ENCODE measurements around the gene PNPLA2. TPM values are rescaled to one million over a fixed set of nuclear protein-coding genes. Genes with fewer than 3 reads are reported as not detected.

The PNPLA2 gene
- total RNA-seq, 1 experiment from 2014 or later: 40.2 TPM

DNA sequence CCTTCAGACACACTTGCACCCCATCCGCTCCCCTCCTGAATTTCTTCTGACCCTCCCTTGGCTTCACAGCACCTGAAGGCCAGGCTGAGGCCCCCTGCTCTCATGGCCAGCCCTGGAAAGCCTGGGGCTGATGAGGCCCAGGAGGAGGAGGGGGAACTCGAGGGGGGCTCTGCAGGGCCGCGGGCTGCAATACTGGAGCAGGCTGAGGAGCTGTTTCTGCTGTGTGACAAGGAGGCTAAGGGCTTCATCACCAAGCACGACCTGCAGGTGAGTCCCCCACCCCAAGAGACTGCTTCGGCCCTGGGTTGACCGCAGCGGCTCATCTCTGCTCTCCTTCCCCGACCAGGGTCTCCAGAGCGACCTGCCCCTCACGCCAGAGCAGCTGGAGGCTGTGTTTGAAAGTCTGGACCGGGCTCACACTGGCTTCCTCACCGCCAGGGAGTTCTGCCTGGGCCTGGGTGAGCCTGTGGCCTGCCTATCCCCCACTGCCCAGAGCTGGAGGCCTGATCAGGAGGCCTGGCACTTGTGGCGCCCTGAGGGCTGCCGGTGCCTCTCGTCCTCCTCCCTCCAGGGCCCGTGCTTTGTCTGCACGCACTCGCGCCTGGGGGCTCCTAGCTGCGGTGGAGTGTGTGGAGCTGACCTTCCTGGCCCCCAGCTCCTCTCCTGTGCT lies 9.9 kb downstream of the PNPLA2 start:
- ChIA-PET CTCF (no interaction called here), POLR2A (ENCODE audit: unreplicated experiment) (no interaction called here)
- Histone ChIP-seq H3K9me3 (ENCODE audit: low read length) (no peaks in the 10 kb centered on the region), H3K9ac (ENCODE audit: low read length) (no peak overlapping the region), H3K36me3 (ENCODE audit: low read depth, low read length) (no peaks in the 10 kb centered on the region), H3K79me2 (ENCODE audit: low read length) (peaks cover 17% of the 10 kb centered on the region), H3K4me2 (ENCODE audit: low read length) (no peak overlapping the region), H3K4me1 (ENCODE audit: insufficient read depth, low read length) (peaks cover 45% of the 10 kb centered on the region), H3K27ac (ENCODE audit: low read length) (no peak overlapping the region), H2AFZ (ENCODE audit: low read length) (no peak overlapping the region), H3K27me3 (ENCODE audit: low read length) (no peaks in the 10 kb centered on the region), H4K20me1 (ENCODE audit: low read length) (no peaks in the 10 kb centered on the region), H3F3A (ENCODE audit: low read length, unreplicated experiment) (no peaks in the 10 kb centered on the region), H3K9me2 (replicated peaks; ENCODE audit: low read length) (no peaks in the 10 kb centered on the region), H3K4me3 (ENCODE audit: low read length) (no peak overlapping the region)
- no peak for TF ChIP-seq EZH2phosphoT487 (IDR thresholded peaks at IDR 0.05; ENCODE audit: borderline replicate concordance, low read length)
- no peak for TF ChIP-seq EZH2 (IDR thresholded peaks at IDR 0.05; ENCODE audit: low read length, unreplicated experiment)
- TF ChIP-seq, protein P1, sequence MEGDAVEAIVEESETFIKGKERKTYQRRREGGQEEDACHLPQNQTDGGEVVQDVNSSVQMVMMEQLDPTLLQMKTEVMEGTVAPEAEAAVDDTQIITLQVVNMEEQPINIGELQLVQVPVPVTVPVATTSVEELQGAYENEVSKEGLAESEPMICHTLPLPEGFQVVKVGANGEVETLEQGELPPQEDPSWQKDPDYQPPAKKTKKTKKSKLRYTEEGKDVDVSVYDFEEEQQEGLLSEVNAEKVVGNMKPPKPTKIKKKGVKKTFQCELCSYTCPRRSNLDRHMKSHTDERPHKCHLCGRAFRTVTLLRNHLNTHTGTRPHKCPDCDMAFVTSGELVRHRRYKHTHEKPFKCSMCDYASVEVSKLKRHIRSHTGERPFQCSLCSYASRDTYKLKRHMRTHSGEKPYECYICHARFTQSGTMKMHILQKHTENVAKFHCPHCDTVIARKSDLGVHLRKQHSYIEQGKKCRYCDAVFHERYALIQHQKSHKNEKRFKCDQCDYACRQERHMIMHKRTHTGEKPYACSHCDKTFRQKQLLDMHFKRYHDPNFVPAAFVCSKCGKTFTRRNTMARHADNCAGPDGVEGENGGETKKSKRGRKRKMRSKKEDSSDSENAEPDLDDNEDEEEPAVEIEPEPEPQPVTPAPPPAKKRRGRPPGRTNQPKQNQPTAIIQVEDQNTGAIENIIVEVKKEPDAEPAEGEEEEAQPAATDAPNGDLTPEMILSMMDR (conservative IDR thresholded peaks at IDR 0.05; ENCODE audit: low read depth, low read length): no peak
- DNase-seq (no peak), ATAC-seq (no peak)
- no TSS peak for BruUV-seq (replicated peaks)
- intact Hi-C loops (cut with micrococcal nuclease): no loop called here

DNA sequence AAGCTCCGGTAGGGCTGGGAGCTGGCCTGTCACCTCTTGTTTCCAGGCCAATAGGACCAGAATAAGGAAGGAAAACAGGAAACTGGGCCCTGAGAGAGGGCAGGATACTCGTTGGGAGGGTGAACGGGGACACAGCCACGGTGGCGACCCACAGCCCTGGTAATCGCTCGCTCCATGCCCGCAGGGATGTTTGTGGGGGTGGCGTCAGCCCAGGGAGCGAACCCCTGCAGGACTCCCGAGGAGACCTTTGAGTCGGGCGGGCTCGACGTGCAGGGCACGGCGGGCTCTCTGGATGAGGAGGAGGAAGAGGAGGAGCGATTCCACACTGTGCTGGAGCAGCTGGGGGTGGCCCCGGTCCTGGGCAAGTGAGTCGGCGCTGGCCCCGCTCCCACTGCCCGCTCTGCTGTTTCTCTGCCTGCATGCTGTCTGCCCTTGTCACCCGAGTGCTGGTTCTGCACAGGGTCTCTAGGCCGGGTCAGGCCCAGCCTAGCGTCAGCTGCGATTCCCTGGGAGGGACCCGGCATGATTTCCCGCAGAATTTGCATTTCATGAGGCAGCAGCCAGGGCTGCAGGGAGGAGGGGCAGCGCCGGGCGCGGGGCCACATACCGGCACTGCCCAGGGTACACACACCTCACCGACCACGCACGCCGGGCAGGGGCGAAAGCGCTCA lies 10.6 kb downstream of the PNPLA2 start:
- H4K20me1 ChIP-seq (ENCODE audit: low read length): no peaks in the 10 kb centered on the region
- TF ChIP-seq, protein P1 (conservative IDR thresholded peaks at IDR 0.05; ENCODE audit: low read depth, low read length): no peak
- TF ChIP-seq EZH2 (IDR thresholded peaks at IDR 0.05; ENCODE audit: low read length, unreplicated experiment): no peak
- no peak for TF ChIP-seq EZH2phosphoT487 (IDR thresholded peaks at IDR 0.05; ENCODE audit: borderline replicate concordance, low read length)
- CTCF ChIA-PET: no interaction called here
- POLR2A ChIA-PET (ENCODE audit: unreplicated experiment): no interaction called here
- H3K4me1 ChIP-seq (ENCODE audit: insufficient read depth, low read length): peaks cover 47% of the 10 kb centered on the region
- H3K4me3 ChIP-seq (ENCODE audit: low read length): no peak overlapping the region
- no peak overlapping the region for H3K9ac ChIP-seq (ENCODE audit: low read length)
- no peak overlapping the region for H3K4me2 ChIP-seq (ENCODE audit: low read length)
- no peaks in the 10 kb centered on the region for H3K9me3 ChIP-seq (ENCODE audit: low read length)
- H3K9me2 ChIP-seq (replicated peaks; ENCODE audit: low read length): no peaks in the 10 kb centered on the region
- H3K36me3 ChIP-seq (ENCODE audit: low read depth, low read length): no peaks in the 10 kb centered on the region
- no peak for ATAC-seq
- no peaks in the 10 kb centered on the region for H3F3A ChIP-seq (ENCODE audit: low read length, unreplicated experiment)
- DNase-seq: no peak
- peaks cover 24% of the 10 kb centered on the region for H3K79me2 ChIP-seq (ENCODE audit: low read length)
- no peak overlapping the region for H3K27ac ChIP-seq (ENCODE audit: low read length)
- H2AFZ ChIP-seq (ENCODE audit: low read length): no peak overlapping the region
- intact Hi-C loops (cut with micrococcal nuclease): no loop called here
- BruUV-seq (replicated peaks): no TSS peak
- H3K27me3 ChIP-seq (ENCODE audit: low read length): no peaks in the 10 kb centered on the region

DNA sequence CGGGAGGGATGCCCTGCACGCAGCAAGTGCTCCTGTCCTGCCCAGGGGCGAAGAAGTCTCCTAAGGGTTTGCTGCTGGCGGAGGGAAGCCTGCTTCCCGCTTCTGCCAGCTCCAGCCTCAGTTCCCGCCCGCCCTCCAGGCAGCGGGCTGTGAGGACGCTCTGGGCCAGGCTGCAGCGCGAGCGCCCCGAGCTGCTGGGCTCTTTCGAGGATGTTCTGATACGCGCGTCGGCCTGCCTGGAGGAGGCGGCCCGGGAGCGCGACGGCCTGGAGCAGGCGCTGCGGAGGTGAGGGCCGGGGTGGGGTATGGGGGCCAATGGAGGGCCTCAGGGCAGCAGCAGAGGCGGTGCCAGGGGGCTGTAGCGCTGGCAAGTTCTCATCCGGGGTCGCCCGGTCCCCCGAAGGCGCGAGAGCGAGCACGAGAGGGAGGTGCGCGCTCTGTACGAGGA lies 11.2 kb downstream of the PNPLA2 start:
- Histone ChIP-seq H3K9ac (ENCODE audit: low read length) (no peak overlapping the region), H3K27ac (ENCODE audit: low read length) (no peak overlapping the region), H3K79me2 (ENCODE audit: low read length) (peaks cover 29% of the 10 kb centered on the region), H3K4me2 (ENCODE audit: low read length) (no peak overlapping the region), H3K4me3 (ENCODE audit: low read length) (no peak overlapping the region), H3K9me3 (ENCODE audit: low read length) (no peaks in the 10 kb centered on the region), H4K20me1 (ENCODE audit: low read length) (no peaks in the 10 kb centered on the region), H2AFZ (ENCODE audit: low read length) (no peak overlapping the region), H3K9me2 (replicated peaks; ENCODE audit: low read length) (no peaks in the 10 kb centered on the region), H3K36me3 (ENCODE audit: low read depth, low read length) (no peaks in the 10 kb centered on the region), H3F3A (ENCODE audit: low read length, unreplicated experiment) (no peaks in the 10 kb centered on the region), H3K4me1 (ENCODE audit: insufficient read depth, low read length) (peaks cover 47% of the 10 kb centered on the region), H3K27me3 (ENCODE audit: low read length) (no peaks in the 10 kb centered on the region)
- ChIA-PET CTCF (no interaction called here), POLR2A (ENCODE audit: unreplicated experiment) (no interaction called here)
- ATAC-seq (no peak), DNase-seq (no peak)
- TF ChIP-seq EZH2phosphoT487 (IDR thresholded peaks at IDR 0.05; ENCODE audit: borderline replicate concordance, low read length) (no peak), EZH2 (IDR thresholded peaks at IDR 0.05; ENCODE audit: low read length, unreplicated experiment) (no peak)
- TF ChIP-seq, protein P1 (conservative IDR thresholded peaks at IDR 0.05; ENCODE audit: low read depth, low read length): no peak
- BruUV-seq (replicated peaks): no TSS peak
- intact Hi-C loops (cut with micrococcal nuclease): no loop called here

All from PC-3 (cell line).